Cardiac fibroblast (primary cell): Measurements from ENCODE around the gene FAM124A.

Source experiments
- DNase-seq, 2 donors: peaks; one replicate each; pipeline versions ENCODE4 v3.0.0 to v3.0.0-alpha.2; 2010; ENCODE audit warnings: low read depth in 2 of 2
- H3K4me3 ChIP-seq, 2 donors: replicated peaks in 1 of 2; 1 replicate in 1 of 2; 2 replicates in 1 of 2; pipeline ENCODE4 v1.5.1; 2011; ENCODE audit warnings: low read depth in 2 of 2, low read length in 2 of 2, mild to moderate bottlenecking in 2 of 2, moderate library complexity in 1 of 2
- TF ChIP-seq, protein P1 (sequence below): IDR thresholded peaks from one replicate; pipeline ENCODE4 v1.5.1; 2011; ENCODE audit warnings: low read depth, mild to moderate bottlenecking, low read length, inconsistent platforms

FAM124A gene

DNA sequence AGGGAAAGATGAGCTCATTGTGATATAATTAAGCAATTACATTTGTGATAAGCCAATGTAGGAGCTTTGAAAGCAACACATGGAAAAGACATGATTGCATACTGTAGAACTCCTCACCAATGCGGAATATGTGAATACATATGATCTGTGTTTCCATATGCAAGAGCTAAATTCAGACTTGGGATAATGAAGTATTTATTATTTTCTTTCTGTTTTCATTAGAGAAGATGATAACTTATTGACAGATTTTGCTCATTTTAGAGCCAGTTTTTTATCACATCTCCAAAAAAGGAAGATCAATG lies 14.2 kb downstream of the FAM124A start:
- TF ChIP-seq, protein P1, sequence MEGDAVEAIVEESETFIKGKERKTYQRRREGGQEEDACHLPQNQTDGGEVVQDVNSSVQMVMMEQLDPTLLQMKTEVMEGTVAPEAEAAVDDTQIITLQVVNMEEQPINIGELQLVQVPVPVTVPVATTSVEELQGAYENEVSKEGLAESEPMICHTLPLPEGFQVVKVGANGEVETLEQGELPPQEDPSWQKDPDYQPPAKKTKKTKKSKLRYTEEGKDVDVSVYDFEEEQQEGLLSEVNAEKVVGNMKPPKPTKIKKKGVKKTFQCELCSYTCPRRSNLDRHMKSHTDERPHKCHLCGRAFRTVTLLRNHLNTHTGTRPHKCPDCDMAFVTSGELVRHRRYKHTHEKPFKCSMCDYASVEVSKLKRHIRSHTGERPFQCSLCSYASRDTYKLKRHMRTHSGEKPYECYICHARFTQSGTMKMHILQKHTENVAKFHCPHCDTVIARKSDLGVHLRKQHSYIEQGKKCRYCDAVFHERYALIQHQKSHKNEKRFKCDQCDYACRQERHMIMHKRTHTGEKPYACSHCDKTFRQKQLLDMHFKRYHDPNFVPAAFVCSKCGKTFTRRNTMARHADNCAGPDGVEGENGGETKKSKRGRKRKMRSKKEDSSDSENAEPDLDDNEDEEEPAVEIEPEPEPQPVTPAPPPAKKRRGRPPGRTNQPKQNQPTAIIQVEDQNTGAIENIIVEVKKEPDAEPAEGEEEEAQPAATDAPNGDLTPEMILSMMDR: no peak
- no peak overlapping the region for H3K4me3 ChIP-seq
- no peak for DNase-seq

DNA sequence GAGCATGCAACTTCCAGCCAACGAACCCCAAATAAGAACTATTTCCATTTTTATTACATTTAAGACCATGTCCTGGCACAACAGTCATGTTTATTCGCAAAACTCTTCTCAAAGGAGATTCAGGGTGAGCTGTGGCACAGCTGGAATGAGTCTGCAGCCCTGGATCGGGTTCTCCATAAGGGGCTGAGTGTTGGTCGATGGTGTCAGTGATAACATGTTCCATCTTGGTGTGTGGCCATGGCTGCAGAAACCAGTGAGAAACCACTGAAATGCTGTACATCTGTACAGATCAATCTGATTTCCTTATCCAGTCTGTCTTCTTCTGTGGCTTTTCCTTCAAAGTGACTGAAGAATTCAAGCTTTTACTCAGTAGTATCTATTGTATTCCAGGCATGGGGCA lies 15.2 kb downstream of the FAM124A start:
- no peak overlapping the region for H3K4me3 ChIP-seq
- no peak for DNase-seq
- TF ChIP-seq, protein P1: no peak

DNA sequence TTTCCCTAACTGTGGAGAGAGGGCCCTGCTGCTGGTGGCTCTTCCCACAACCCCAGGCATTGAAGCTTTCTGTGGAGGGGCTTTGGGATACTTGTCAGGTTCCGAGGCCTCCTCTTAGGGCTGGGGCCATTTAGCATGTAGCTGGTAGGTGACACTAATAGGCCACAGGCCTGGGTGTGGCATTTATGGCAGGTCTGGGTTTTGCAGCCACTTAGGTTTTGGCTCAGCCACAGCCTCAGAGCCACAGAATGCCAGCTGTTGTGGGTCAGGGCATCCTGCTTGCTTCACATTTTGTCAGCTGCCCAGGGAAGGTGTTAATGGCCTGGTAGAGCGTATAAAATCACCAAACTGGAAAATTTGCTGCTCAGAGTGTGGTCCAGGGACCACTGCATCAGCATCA lies 15.7 kb downstream of the FAM124A start:
- no peak for DNase-seq
- H3K4me3 ChIP-seq: no peak overlapping the region
- TF ChIP-seq, protein P1: no peak

DNA sequence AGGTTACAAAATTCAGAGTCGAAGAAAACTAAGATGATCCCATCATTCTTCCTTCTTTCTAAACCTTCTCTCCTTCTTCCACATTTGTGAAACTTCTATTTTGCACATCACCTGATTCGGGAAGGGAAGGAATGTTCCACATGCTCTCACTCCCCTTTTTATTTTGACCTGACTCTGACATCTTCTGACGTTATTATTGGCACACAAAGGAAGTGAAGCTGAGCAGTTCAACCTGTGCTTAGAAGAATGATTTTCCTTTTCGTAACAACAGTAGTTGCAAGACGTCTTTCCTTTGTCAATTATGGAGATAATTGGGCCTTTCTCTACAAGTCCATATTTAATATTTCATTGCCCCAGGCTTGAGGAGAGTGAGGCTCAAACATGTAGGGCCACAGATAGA lies 18.0 kb downstream of the FAM124A start:
- no peak for DNase-seq
- TF ChIP-seq, protein P1: no peak
- no peak overlapping the region for H3K4me3 ChIP-seq

DNA sequence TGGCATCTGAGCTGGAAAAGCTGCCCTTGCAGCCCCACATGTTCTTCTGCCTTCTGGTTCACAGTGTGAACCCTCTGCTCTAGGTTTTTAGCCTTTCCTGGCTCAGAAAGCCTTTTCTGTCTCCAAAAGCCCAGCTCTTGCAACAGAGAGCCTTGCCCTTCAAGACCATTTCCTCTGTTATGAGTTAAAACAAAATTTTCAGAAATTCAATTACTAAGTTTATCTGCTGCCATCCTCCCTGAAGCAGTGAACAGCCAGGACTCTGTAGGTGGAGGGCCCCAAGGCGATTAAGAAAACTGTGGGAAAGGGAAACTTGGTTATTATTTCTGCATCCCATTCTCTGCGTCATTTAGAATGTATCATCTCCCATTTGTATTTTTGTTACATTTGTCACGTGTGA lies 18.8 kb downstream of the FAM124A start:
- TF ChIP-seq, protein P1: no peak
- H3K4me3 ChIP-seq: no peak overlapping the region
- peak in 1 of 2 donors; percentile 47 for DNase-seq

DNA sequence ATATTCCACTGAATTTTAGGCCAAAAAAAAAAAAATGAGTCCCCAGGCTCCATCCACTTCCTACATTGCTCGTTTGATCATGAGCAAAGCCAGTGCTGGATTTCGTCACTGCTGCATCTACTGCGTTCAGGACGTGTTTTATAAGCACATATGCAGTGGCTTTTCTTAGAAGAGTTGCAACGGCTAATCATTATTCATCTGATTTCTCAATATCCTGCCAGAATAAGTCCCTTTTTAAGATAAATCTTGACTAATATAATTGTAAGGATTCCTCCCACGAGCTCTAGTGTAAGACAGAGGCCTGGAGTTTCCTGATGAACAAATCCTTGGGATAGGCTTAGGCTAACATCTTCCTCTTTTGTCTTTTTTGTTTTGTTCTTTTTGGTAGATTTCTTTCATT lies 19.5 kb downstream of the FAM124A start:
- no peak overlapping the region for H3K4me3 ChIP-seq
- peak; percentile 76 to 88 for DNase-seq
- TF ChIP-seq, protein P1: no peak

DNA sequence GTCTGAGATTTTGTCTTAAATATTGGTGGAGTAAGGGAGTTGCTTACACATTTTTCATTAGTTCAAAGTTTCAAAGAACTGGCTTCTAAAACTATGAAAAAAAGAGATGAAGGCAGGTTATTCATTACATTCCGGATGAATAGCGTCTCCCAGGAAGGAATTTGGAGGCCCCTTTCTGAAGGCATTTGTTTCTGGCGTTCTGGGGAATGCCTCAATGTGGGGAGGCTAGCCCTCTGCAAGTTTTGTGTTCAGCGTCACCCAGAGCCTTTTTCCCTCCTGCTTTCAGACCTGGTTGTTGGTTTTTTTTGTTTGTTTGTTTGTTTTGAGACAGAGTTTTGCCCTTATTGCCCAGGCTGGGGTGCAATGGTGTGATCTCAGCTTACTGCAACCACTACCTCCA lies 21.0 kb downstream of the FAM124A start:
- DNase-seq: no peak
- H3K4me3 ChIP-seq: no peak overlapping the region
- TF ChIP-seq, protein P1: no peak
